H1 (cell line): Measurements from ENCODE around the gene ST8SIA5. TPM values are rescaled to one million over a fixed set of nuclear protein-coding genes. Genes with fewer than 3 reads are reported as not detected.

Experiments
- CTCF ChIA-PET: fragments of 300-600 bp; sonication (Branson Sonifier 250); formaldehyde crosslinking; loops from one replicate; lab custom pipeline; 2021; ENCODE audit not compliant: partially characterized antibody; lab: Charles Lee
- POLR2A ChIA-PET: fragments of 300-600 bp; sonication (Branson Sonifier 250); formaldehyde crosslinking; loops from one replicate; lab custom pipeline; 2021; ENCODE audit warnings: inconsistent platforms; ENCODE audit not compliant: partially characterized antibody; lab: Charles Lee
- DNase-seq, 2 experiments: peaks; one replicate each; pipeline versions ENCODE4 v3.0.0 to v3.0.0-alpha.2; 2010 to 2022; ENCODE audit warnings: low spot score in 2 of 2, low read depth in 1 of 2, mixed read lengths in 1 of 2
- FAIRE-seq: peaks from 2 replicates; lab custom pipeline; 2011; peaks lifted over from hg19 to GRCh38; lab: Jason Lieb, UNC
- H2AFZ ChIP-seq: 2 replicates; pipeline ENCODE4 v1.8.1; 2012; ENCODE audit warnings: low read length, inconsistent platforms
- H2AK5ac ChIP-seq: 2 replicates; pipeline ENCODE4 v1.6.1; 2013; ENCODE audit warnings: low read depth, low read length
- H2BK120ac ChIP-seq: replicated peaks from 2 replicates; pipeline ENCODE3; 2013; ENCODE audit warnings: low read depth, low read length, inconsistent platforms
- H2BK12ac ChIP-seq: 2 replicates; pipeline ENCODE4 v1.6.1; 2013; ENCODE audit warnings: low read depth, low read length
- H2BK15ac ChIP-seq: 2 replicates; pipeline ENCODE4 v1.6.1; 2013; ENCODE audit warnings: low read length
- H2BK20ac ChIP-seq: 2 replicates; pipeline ENCODE4 v1.6.1; 2013; ENCODE audit warnings: low read length
- H2BK5ac ChIP-seq: 2 replicates; pipeline ENCODE4 v1.6.1; 2013; ENCODE audit warnings: low read depth, low read length
- H3K14ac ChIP-seq: 2 replicates; pipeline ENCODE4 v1.6.1; 2013; ENCODE audit warnings: inconsistent platforms; ENCODE audit not compliant: insufficient read length
- H3K18ac ChIP-seq: 2 replicates; pipeline ENCODE4 v1.6.1; 2013; ENCODE audit warnings: low read length; ENCODE audit errors: extremely low read depth
- H3K23ac ChIP-seq: 2 replicates; pipeline ENCODE4 v1.6.1; 2013; ENCODE audit warnings: inconsistent platforms; ENCODE audit not compliant: insufficient read length
- H3K23me2 ChIP-seq: 2 replicates; pipeline ENCODE4 v1.6.1; 2013; ENCODE audit warnings: low read depth, low read length
- H3K27ac ChIP-seq: 2 replicates; pipeline ENCODE4 v1.6.1; 2011; ENCODE audit warnings: low read depth, low read length, inconsistent platforms
- H3K27me3 ChIP-seq, 4 experiments: replicated peaks in 1 of 4; 1 replicate in 1 of 4; 2 replicates in 3 of 4; pipeline versions ENCODE4 v1.6.1 to v1.8.1; 2011 to 2013; ENCODE audit warnings: low read length in 3 of 4, mild to moderate bottlenecking in 3 of 4, inconsistent platforms in 2 of 4, mixed read lengths in 2 of 4, moderate library complexity in 1 of 4; ENCODE audit not compliant: control insufficient read depth in 3 of 4, insufficient read depth in 3 of 4; ENCODE audit errors: extremely low read depth in 1 of 4
- H3K36me3 ChIP-seq, 4 experiments: 2 replicates each; pipeline versions ENCODE4 v1.6.1 to v1.8.1; 2011 to 2013; ENCODE audit warnings: mild to moderate bottlenecking in 4 of 4, low read length in 3 of 4, moderate library complexity in 2 of 4, control low read depth in 1 of 4, inconsistent platforms in 1 of 4; ENCODE audit not compliant: insufficient read depth in 4 of 4, control insufficient read depth in 2 of 4
- H3K4ac ChIP-seq: replicated peaks from 2 replicates; pipeline ENCODE3; 2013; ENCODE audit warnings: low read length, low read depth, mixed read lengths, inconsistent platforms; ENCODE audit not compliant: insufficient read length
- H3K4me1 ChIP-seq, 4 experiments: replicated peaks in 1 of 4; 1 replicate in 1 of 4; 2 replicates in 3 of 4; pipeline versions ENCODE4 v1.6.1 to v1.8.1; 2011 to 2013; ENCODE audit warnings: low read length in 3 of 4, inconsistent platforms in 2 of 4, mixed read lengths in 1 of 4; ENCODE audit not compliant: insufficient read depth in 4 of 4, control insufficient read depth in 3 of 4
- H3K4me2 ChIP-seq, 2 experiments: 2 replicates each; pipeline versions ENCODE4 v1.6.1 to v1.8.1; 2011 to 2013; ENCODE audit warnings: low read depth in 2 of 2, low read length in 2 of 2, control low read depth in 1 of 2, inconsistent platforms in 1 of 2, mild to moderate bottlenecking in 1 of 2; ENCODE audit not compliant: insufficient read depth in 1 of 2
- H3K4me3 ChIP-seq, 4 experiments: fragments of 200-600, 300-600 bp in 1 of 4; sonication (generic), shearing (Covaris generic), sonication (Bioruptor Twin) in 1 of 4; 2 replicates each; pipeline versions ENCODE4 v1.5.1 to v1.8.1; 2011 to 2016; ENCODE audit warnings: low read length in 4 of 4, low read depth in 3 of 4, control low read depth in 2 of 4, inconsistent platforms in 2 of 4, mild to moderate bottlenecking in 2 of 4, mixed read lengths in 1 of 4, moderate library complexity in 1 of 4; ENCODE audit not compliant: insufficient read depth in 2 of 4; ENCODE audit errors: extremely low read depth in 1 of 4
- H3K56ac ChIP-seq: replicated peaks from 2 replicates; pipeline ENCODE3; 2013; ENCODE audit warnings: low read depth, mild to moderate bottlenecking, mixed read lengths, low read length, inconsistent platforms; ENCODE audit not compliant: insufficient read length
- H3K79me1 ChIP-seq: 2 replicates; pipeline ENCODE4 v1.6.1; 2013; ENCODE audit warnings: low read depth, low read length, control low read depth
- H3K79me2 ChIP-seq, 2 experiments: 2 replicates each; pipeline versions ENCODE4 v1.6.1 to v1.8.1; 2012 to 2013; ENCODE audit warnings: low read length in 2 of 2, mild to moderate bottlenecking in 2 of 2, inconsistent platforms in 1 of 2; ENCODE audit not compliant: insufficient read depth in 2 of 2, control insufficient read depth in 1 of 2
- H3K9ac ChIP-seq, 4 experiments: replicated peaks in 1 of 4; 1 replicate in 1 of 4; 2 replicates in 3 of 4; pipeline versions ENCODE4 v1.6.1 to v1.8.1; 2011 to 2013; ENCODE audit warnings: low read depth in 3 of 4, low read length in 3 of 4, control low read depth in 2 of 4, mild to moderate bottlenecking in 2 of 4, moderate library complexity in 2 of 4, inconsistent platforms in 1 of 4; ENCODE audit errors: extremely low read depth in 1 of 4
- H3K9me3 ChIP-seq, 2 experiments: 2 replicates each; pipeline versions ENCODE4 v1.6.1 to v1.8.1; 2012 to 2013; ENCODE audit warnings: mild to moderate bottlenecking in 2 of 2, moderate library complexity in 2 of 2, control low read depth in 1 of 2, inconsistent platforms in 1 of 2, low read depth in 1 of 2, low read length in 1 of 2, mixed read lengths in 1 of 2; ENCODE audit not compliant: insufficient read depth in 2 of 2
- H4K20me1 ChIP-seq, 2 experiments: replicated peaks in 1 of 2; 2 replicates each; pipeline versions ENCODE3 to v1.8.1; 2011 to 2013; ENCODE audit warnings: inconsistent platforms in 2 of 2, low read length in 2 of 2, mild to moderate bottlenecking in 1 of 2; ENCODE audit not compliant: insufficient read depth in 2 of 2, control insufficient read depth in 1 of 2
- H4K5ac ChIP-seq: 2 replicates; pipeline ENCODE4 v1.6.1; 2013; ENCODE audit warnings: low read length, low read depth, mixed read lengths, inconsistent platforms; ENCODE audit not compliant: insufficient read length
- H4K8ac ChIP-seq: 2 replicates; pipeline ENCODE4 v1.8.0; 2013; ENCODE audit warnings: mild to moderate bottlenecking, moderate library complexity, low read length, inconsistent platforms; ENCODE audit not compliant: insufficient read depth; ENCODE audit errors: extremely low read depth
- H4K91ac ChIP-seq: replicated peaks from 2 replicates; pipeline ENCODE3; 2013; ENCODE audit warnings: low read length, mixed read lengths, inconsistent platforms; ENCODE audit not compliant: insufficient read length
- BRCA1 ChIP-seq: IDR thresholded peaks from 2 replicates; pipeline ENCODE4 v1.6.1; 2012; ENCODE audit warnings: low read depth, low read length, improper control_type of control experiment
- CEBPB ChIP-seq: IDR thresholded peaks from 2 replicates; pipeline ENCODE4 v1.6.1; 2012; ENCODE audit warnings: low read depth, low read length
- GTF2F1 ChIP-seq: IDR thresholded peaks from 2 replicates; pipeline ENCODE4 v1.6.1; 2012; ENCODE audit warnings: low read depth, low read length, improper control_type of control experiment, borderline replicate concordance
- HDAC2 ChIP-seq, 2 experiments: fragments of 300-600 bp in 1 of 2; sonication (generic) in 1 of 2; IDR thresholded peaks; 2 replicates each; pipeline ENCODE4 v1.6.1; 2011 to 2012; ENCODE audit warnings: low read depth in 2 of 2, low read length in 2 of 2, mild to moderate bottlenecking in 2 of 2, moderate library complexity in 2 of 2, borderline replicate concordance in 1 of 2, inconsistent platforms in 1 of 2
- KDM1A ChIP-seq: fragments of 200-600, 300-600 bp; sonication (generic); IDR thresholded peaks from 2 replicates; pipeline ENCODE4 v1.7.1; 2016; ENCODE audit warnings: mild to moderate bottlenecking, low read length, borderline replicate concordance
- KDM5A ChIP-seq: fragments of 200-600 bp; IDR thresholded peaks from 2 replicates; pipeline ENCODE4 v1.7.1; 2012; ENCODE audit warnings: mild to moderate bottlenecking, low read length, inconsistent platforms, mixed read lengths
- MAFK ChIP-seq: IDR thresholded peaks from 2 replicates; pipeline ENCODE4 v1.6.1; 2012; ENCODE audit warnings: low read depth, mild to moderate bottlenecking, improper control_type of control experiment, low read length
- NANOG ChIP-seq: IDR thresholded peaks from 2 replicates; pipeline ENCODE4 v1.6.1; 2011; ENCODE audit warnings: low read length, low read depth, mild to moderate bottlenecking, inconsistent platforms; ENCODE audit not compliant: insufficient read depth, poor library complexity, severe bottlenecking
- PHF8 ChIP-seq: fragments of 200-600 bp; sonication (generic); conservative IDR thresholded peaks from 2 replicates; pipeline ENCODE4 v1.7.1; 2012; ENCODE audit warnings: low read depth, mild to moderate bottlenecking, inconsistent platforms, low read length, moderate library complexity
- POLR2AphosphoS5 ChIP-seq: IDR thresholded peaks from 2 replicates; pipeline ENCODE4 v1.6.1; 2011; ENCODE audit warnings: low read depth, low read length
- RBBP5 ChIP-seq: IDR thresholded peaks from 2 replicates; pipeline ENCODE4 v1.7.1; 2012; ENCODE audit warnings: low read depth, mild to moderate bottlenecking, inconsistent platforms, low read length, moderate library complexity, borderline replicate concordance
- SAP30 ChIP-seq: fragments of 300-600 bp; sonication (generic); IDR thresholded peaks from 2 replicates; pipeline ENCODE4 v1.7.1; 2012; ENCODE audit warnings: low read length, moderate library complexity, mild to moderate bottlenecking, inconsistent platforms; ENCODE audit not compliant: insufficient read depth, insufficient replicate concordance
- SIX5 ChIP-seq: IDR thresholded peaks from 2 replicates; pipeline ENCODE4 v1.6.1; 2011; ENCODE audit warnings: mild to moderate bottlenecking, low read depth, low read length
- SRF ChIP-seq: IDR thresholded peaks from 2 replicates; pipeline ENCODE4 v1.6.1; 2011; ENCODE audit warnings: mild to moderate bottlenecking, low read depth, low read length, moderate library complexity
- TEAD4 ChIP-seq: IDR thresholded peaks from 2 replicates; pipeline ENCODE4 v1.6.1; 2012; ENCODE audit warnings: low read depth, low read length, inconsistent platforms, mixed read lengths
- WGBS, 2 experiments: shearing (Covaris generic) in 1 of 2; methylation state at CpG; one replicate each; pipeline versions ENCODE4 v1.1.6 to v1.1.7; 2013 to 2015; ENCODE audit warnings: low lambda C conversion rate in 2 of 2, mixed read lengths in 2 of 2, inconsistent platforms in 1 of 2, low coverage in 1 of 2, missing lambda C conversion rate in 1 of 2; ENCODE audit not compliant: insufficient replicate concordance in 2 of 2, insufficient coverage in 1 of 2, insufficient read length in 1 of 2; ENCODE audit errors: extremely low coverage in 1 of 2, missing lambda C conversion rate in 1 of 2; 5-methylcytosine and 5-hydroxymethylcytosine counted together
- polyA plus RNA-seq, 7 experiments: library from polyadenylated mRNA; depleted of rRNA in 3 of 7; stranded (reverse) in 5 of 7; unstranded in 2 of 7; fragments of >200 nt in 5 of 7; fragments of 200-250 nt in 2 of 7; gene quantifications; 1 replicate in 5 of 7; 2 replicates in 1 of 7; 4 replicates in 1 of 7; pipeline versions ENCODE4 v1.2.1 to v1.2.3, GENCODE V29; 2011 to 2013; ENCODE audit warnings: missing spikeins in 2 of 7, mixed read lengths in 2 of 7
- total RNA-seq: library from RNA; stranded (reverse); fragmentation: NEBNext Ultra II Directional; extraction: Animal tissue kit (Norgen Biotek cat#: 25700); gene quantifications from 2 replicates; pipeline ENCODE4 v1.2.1, GENCODE V29; 2021

The ST8SIA5 gene
- total and polyA plus RNA-seq, 2 of the 8 experiments (the other 6 are each of a cell fraction or from before 2014, with no cell fraction given), result 2.4 to 6.3 TPM

GRCh38 chr18:46733872-46734271 lies 23.0 kb downstream of the ST8SIA5 start:
- Histone ChIP-seq H2BK20ac (no peak overlapping the region), H4K5ac (no peak overlapping the region), H3K4me1 (no peaks in the 10 kb centered on the region; a peak in 1 of 7 replicates), H3K36me3 (0 out of 8 replicates have a peak, but pooled peaks cover 0 to 3% (median 0%) of the 10 kb centered on the region in 4 experiments), H3K56ac (no peak overlapping the region), H4K8ac (no peak overlapping the region; the same call in 1 of the 2 replicates), H3K18ac (no peak overlapping the region), H3K9me3 (peaks cover 8 to 10% of the 10 kb centered on the region in 2 experiments; a peak in 2 of 4 replicates), H2BK15ac (no peak overlapping the region), H4K91ac (no peak overlapping the region), H3K23ac (no peak overlapping the region), H3K14ac (no peak overlapping the region), H3K4ac (no peak overlapping the region), H2BK120ac (no peak overlapping the region), H3K79me1 (no peaks in the 10 kb centered on the region), H2AK5ac (no peak overlapping the region), H4K20me1 (no peaks in the 10 kb centered on the region), H3K4me2 (no peak overlapping the region), H2BK5ac (no peak overlapping the region), H3K23me2 (no peaks in the 10 kb centered on the region), H3K27me3 (no peaks in the 10 kb centered on the region), H2BK12ac (no peak overlapping the region), H3K79me2 (no peaks in the 10 kb centered on the region), H3K4me3 (no peak overlapping the region), H2AFZ (no peak overlapping the region), H3K27ac (no peak overlapping the region), H3K9ac (no peak overlapping the region)
- WGBS, 2 experiments, result 91% methylated on average over 11 of the region's 11 CpGs; no CpG with 5 or more reads in 1 of the 2 experiments
- DNase-seq, result no peak
- ChIA-PET POLR2A (no interaction called here), CTCF (interaction anchor here (0.7 kb wide), 1 partner anchor 76 kb away, joined by 3 read pairs; no protein-coding TSS in a partner anchor)
- no peak for FAIRE-seq
- no peak for TF ChIP-seq SIX5
- TF ChIP-seq MAFK, result no peak
- TF ChIP-seq KDM5A, result no peak
- no peak for TF ChIP-seq RBBP5
- TF ChIP-seq KDM1A, result no peak
- no peak for TF ChIP-seq SRF
- no peak for TF ChIP-seq GTF2F1
- no peak for TF ChIP-seq SAP30
- TF ChIP-seq PHF8, result no peak
- no peak for TF ChIP-seq NANOG
- TF ChIP-seq CEBPB, result no peak
- TF ChIP-seq TEAD4, result no peak
- TF ChIP-seq BRCA1, result no peak
- TF ChIP-seq HDAC2 (IDR thresholded peaks at IDR 0.05; ENCODE audit: borderline replicate concordance in 1 of 2, low read depth in 2 of 2, low read length in 2 of 2), result no peak
- TF ChIP-seq POLR2AphosphoS5, result no peak
